ENCODE measurements around the gene SNX33. TPM values are rescaled to one million over a fixed set of nuclear protein-coding genes. Genes with fewer than 3 reads are reported as not detected.
"Not testable (repeated sequence)": the region's sequence is repeated elsewhere in the genome, so short reads cannot be mapped to it uniquely, and the experiment has no call there.

Gene SNX33
- total RNA-seq, 2 experiments from 2014 or later = 0.09 to 0.38 TPM

GRCh38 chr15:75697523-75697922 is 49.8 kb downstream of the SNX33 start:
- no peaks in the 10 kb centered on the region for H3K9me2 ChIP-seq (ENCODE audit: insufficient read depth, low read length)
- ChIA-PET POLR2A (no interaction called here), CTCF (ENCODE audit: unreplicated experiment) (no interaction called here)
- no peak overlapping the region for H3K27ac ChIP-seq (ENCODE audit: low read depth, low read length, poor library complexity, severe bottlenecking)
- no peaks in the 10 kb centered on the region for H3K9me3 ChIP-seq (ENCODE audit: low read length)
- intact Hi-C loops (cut with micrococcal nuclease; ENCODE audit: unreplicated experiment) = no loop called here
- H3K4me2 ChIP-seq (ENCODE audit: low read length) = no peak overlapping the region
- no peaks in the 10 kb centered on the region for H4K20me1 ChIP-seq (ENCODE audit: insufficient read depth, low read length)
- H3K4me1 ChIP-seq (ENCODE audit: insufficient read depth, low read length, poor library complexity, severe bottlenecking) = peaks cover 27% of the 10 kb centered on the region
- no peak for TF ChIP-seq EZH2phosphoT487 (IDR thresholded peaks at IDR 0.05; ENCODE audit: borderline replicate concordance, low read depth, low read length)
- no peak for TF ChIP-seq CTCF (conservative IDR thresholded peaks at IDR 0.05; ENCODE audit: low read length)
- no peaks in the 10 kb centered on the region for H3K79me2 ChIP-seq (ENCODE audit: insufficient read depth, low read depth, low read length)
- no TSS peak for BruUV-seq (replicated peaks)
- H2AFZ ChIP-seq (ENCODE audit: low read length) = no peak overlapping the region
- H3K36me3 ChIP-seq (ENCODE audit: insufficient read depth, low read length) = no peaks in the 10 kb centered on the region
- no peak overlapping the region for H3K4me3 ChIP-seq (ENCODE audit: low read depth, low read length, poor library complexity, severe bottlenecking)
- no peak for DNase-seq (ENCODE audit: low spot score)

- BruUV-seq (replicated peaks); CTCF ChIA-PET (ENCODE audit: unreplicated experiment): not testable (repeated sequence)
These were observed 50.4 kb downstream of the SNX33 start for GRCh38 chr15:75697974-75698747.

GRCh38 chr15:75699517-75699916 is 51.8 kb downstream of the SNX33 start:
- H3K36me3 ChIP-seq (ENCODE audit: insufficient read depth, low read length); POLR2A ChIA-PET; intact Hi-C loops (cut with micrococcal nuclease; ENCODE audit: unreplicated experiment); DNase-seq (ENCODE audit: low spot score); H3K4me3 ChIP-seq (ENCODE audit: low read depth, low read length, poor library complexity, severe bottlenecking); H3K9me2 ChIP-seq (ENCODE audit: insufficient read depth, low read length); H3K9me3 ChIP-seq (ENCODE audit: low read length); H2AFZ ChIP-seq (ENCODE audit: low read length); H4K20me1 ChIP-seq (ENCODE audit: insufficient read depth, low read length); H3K79me2 ChIP-seq (ENCODE audit: insufficient read depth, low read depth, low read length); H3K27ac ChIP-seq (ENCODE audit: low read depth, low read length, poor library complexity, severe bottlenecking); BruUV-seq (replicated peaks); H3K4me2 ChIP-seq (ENCODE audit: low read length); CTCF ChIA-PET (ENCODE audit: unreplicated experiment): not testable (repeated sequence)
- peaks cover 24% of the 10 kb centered on the region for H3K4me1 ChIP-seq (ENCODE audit: insufficient read depth, low read length, poor library complexity, severe bottlenecking)

More at GRCh38 chr15:75697974-75698747, 50.4 kb downstream of the SNX33 start:
- POLR2A ChIA-PET; H3K79me2 ChIP-seq (ENCODE audit: insufficient read depth, low read depth, low read length); H3K4me3 ChIP-seq (ENCODE audit: low read depth, low read length, poor library complexity, severe bottlenecking); H3K36me3 ChIP-seq (ENCODE audit: insufficient read depth, low read length); H3K4me2 ChIP-seq (ENCODE audit: low read length); intact Hi-C loops (cut with micrococcal nuclease; ENCODE audit: unreplicated experiment); H3K9me2 ChIP-seq (ENCODE audit: insufficient read depth, low read length); H3K9me3 ChIP-seq (ENCODE audit: low read length); DNase-seq (ENCODE audit: low spot score); H4K20me1 ChIP-seq (ENCODE audit: insufficient read depth, low read length); H2AFZ ChIP-seq (ENCODE audit: low read length); H3K27ac ChIP-seq (ENCODE audit: low read depth, low read length, poor library complexity, severe bottlenecking): not testable (repeated sequence)
- peaks cover 27% of the 10 kb centered on the region for H3K4me1 ChIP-seq (ENCODE audit: insufficient read depth, low read length, poor library complexity, severe bottlenecking)

GRCh38 chr15:75699961-75700874 is 52.5 kb downstream of the SNX33 start:
- intact Hi-C loops (cut with micrococcal nuclease; ENCODE audit: unreplicated experiment); H3K79me2 ChIP-seq (ENCODE audit: insufficient read depth, low read depth, low read length); H3K9me3 ChIP-seq (ENCODE audit: low read length); H3K36me3 ChIP-seq (ENCODE audit: insufficient read depth, low read length); H3K4me3 ChIP-seq (ENCODE audit: low read depth, low read length, poor library complexity, severe bottlenecking); CTCF ChIA-PET (ENCODE audit: unreplicated experiment); POLR2A ChIA-PET; H4K20me1 ChIP-seq (ENCODE audit: insufficient read depth, low read length); H3K4me2 ChIP-seq (ENCODE audit: low read length); H3K9me2 ChIP-seq (ENCODE audit: insufficient read depth, low read length); H3K27ac ChIP-seq (ENCODE audit: low read depth, low read length, poor library complexity, severe bottlenecking); H2AFZ ChIP-seq (ENCODE audit: low read length); BruUV-seq (replicated peaks): not testable (repeated sequence)
- H3K4me1 ChIP-seq (ENCODE audit: insufficient read depth, low read length, poor library complexity, severe bottlenecking) = peaks cover 17% of the 10 kb centered on the region
- peak; percentile 60 for DNase-seq (ENCODE audit: low spot score)

- POLR2A ChIA-PET; H3K4me2 ChIP-seq (ENCODE audit: low read length); H3K9me2 ChIP-seq (ENCODE audit: insufficient read depth, low read length); intact Hi-C loops (cut with micrococcal nuclease; ENCODE audit: unreplicated experiment); H3K27ac ChIP-seq (ENCODE audit: low read depth, low read length, poor library complexity, severe bottlenecking); CTCF ChIA-PET (ENCODE audit: unreplicated experiment); H3K4me3 ChIP-seq (ENCODE audit: low read depth, low read length, poor library complexity, severe bottlenecking); DNase-seq (ENCODE audit: low spot score); H3K36me3 ChIP-seq (ENCODE audit: insufficient read depth, low read length); BruUV-seq (replicated peaks); H3K79me2 ChIP-seq (ENCODE audit: insufficient read depth, low read depth, low read length); H4K20me1 ChIP-seq (ENCODE audit: insufficient read depth, low read length); H3K9me3 ChIP-seq (ENCODE audit: low read length); H2AFZ ChIP-seq (ENCODE audit: low read length); H3K4me1 ChIP-seq (ENCODE audit: insufficient read depth, low read length, poor library complexity, severe bottlenecking): not testable (repeated sequence)
These were observed 53.6 kb downstream of the SNX33 start for GRCh38 chr15:75701071-75702003.

Data from OCI-LY7 (cell line).